Stimulated activated naive CD8-positive, alpha-beta T cell treated with anti-CD3 and anti-CD28 coated beads, Interleukin-15, amount 100 ng/mL, for 72 hours (primary cell): ENCODE data around the gene CCNY.

ENCODE experiments used
- ATAC-seq: fragments of 150-1000 bp; cut with Tn5 transposase; 2 replicates; pipeline ENCODE4 v1.10.0; 2021; ENCODE audit warnings: mild to moderate bottlenecking, moderate library complexity
- DNase-seq, 2 donors: peaks; one replicate each; pipeline ENCODE4 v3.0.0; 2021 to 2022
- H3K27ac Mint-ChIP-seq, 2 donors: one replicate each; pipeline ENCODE4 v1.8.0; 2022; ENCODE audit warnings: mild to moderate bottlenecking in 2 of 2, mixed read lengths in 2 of 2, moderate library complexity in 2 of 2
- H3K27me3 Mint-ChIP-seq: one replicate; pipeline ENCODE4 v1.8.0; 2022; ENCODE audit warnings: mixed read lengths
- H3K4me1 Mint-ChIP-seq: one replicate; pipeline ENCODE4 v1.8.0; 2022; ENCODE audit warnings: mild to moderate bottlenecking, mixed read lengths
- H3K4me3 Mint-ChIP-seq, 2 donors: one replicate each; pipeline ENCODE4 v1.8.0; 2022; ENCODE audit warnings: mild to moderate bottlenecking in 2 of 2, mixed read lengths in 2 of 2, moderate library complexity in 1 of 2
- H3K9me3 Mint-ChIP-seq, 2 donors: one replicate each; pipeline ENCODE4 v1.8.0; 2022; ENCODE audit warnings: mixed read lengths in 2 of 2

Gene CCNY

GRCh38 chr10:35465673-35466072, 129.4 kb downstream of the CCNY start:
- H3K4me1 Mint-ChIP-seq, result peaks cover 29% of the 10 kb centered on the region
- H3K9me3 Mint-ChIP-seq, result no peaks in the 10 kb centered on the region
- H3K4me3 Mint-ChIP-seq, result no peak overlapping the region
- no peak for ATAC-seq
- H3K27me3 Mint-ChIP-seq, result no peaks in the 10 kb centered on the region
- no peak overlapping the region for H3K27ac Mint-ChIP-seq
- no peak for DNase-seq

- Mint-ChIP-seq H3K4me1 (peaks cover 34% of the 10 kb centered on the region), H3K4me3 (no peak overlapping the region), H3K9me3 (no peaks in the 10 kb centered on the region), H3K27me3 (no peaks in the 10 kb centered on the region), H3K27ac (no peak overlapping the region)
- DNase-seq (no peak), ATAC-seq (no peak)
Observed at GRCh38 chr10:35466170-35466569, 129.9 kb downstream of the CCNY start.

- no peaks in the 10 kb centered on the region for H3K27me3 Mint-ChIP-seq
- ATAC-seq, result no peak
- H3K9me3 Mint-ChIP-seq, result no peaks in the 10 kb centered on the region
- H3K4me3 Mint-ChIP-seq, result no peak overlapping the region
- peaks cover 35% of the 10 kb centered on the region for H3K4me1 Mint-ChIP-seq
- no peak overlapping the region for H3K27ac Mint-ChIP-seq
- no peak for DNase-seq
Observed at GRCh38 chr10:35466661-35467060, 130.4 kb downstream of the CCNY start.

GRCh38 chr10:35467186-35467585, 130.9 kb downstream of the CCNY start:
- Mint-ChIP-seq H3K4me3 (no peak overlapping the region), H3K4me1 (peaks cover 35% of the 10 kb centered on the region), H3K27ac (no peak overlapping the region), H3K27me3 (no peaks in the 10 kb centered on the region), H3K9me3 (no peaks in the 10 kb centered on the region)
- DNase-seq, result no peak
- no peak for ATAC-seq

GRCh38 chr10:35470248-35470924, 134.1 kb downstream of the CCNY start:
- H3K4me1 Mint-ChIP-seq, result peaks cover 35% of the 10 kb centered on the region
- ATAC-seq, result no peak
- H3K9me3 Mint-ChIP-seq, result no peaks in the 10 kb centered on the region
- no peak overlapping the region for H3K4me3 Mint-ChIP-seq
- H3K27me3 Mint-ChIP-seq, result no peaks in the 10 kb centered on the region
- no peak for DNase-seq
- H3K27ac Mint-ChIP-seq, result peak overlapping the region; percentile 62 to 75

- no peak overlapping the region for H3K27ac Mint-ChIP-seq
- ATAC-seq, result peak; percentile 56
- H3K4me3 Mint-ChIP-seq, result no peak overlapping the region
Observed at GRCh38 chr10:35470925-35471315, 134.6 kb downstream of the CCNY start.

GRCh38 chr10:35471435-35471834, 135.1 kb downstream of the CCNY start:
- no peak overlapping the region for H3K4me3 Mint-ChIP-seq
- no peak overlapping the region for H3K27ac Mint-ChIP-seq
- H3K9me3 Mint-ChIP-seq, result peaks cover 0 to 5% of the 10 kb centered on the region in 2 donors
- no peaks in the 10 kb centered on the region for H3K27me3 Mint-ChIP-seq
- H3K4me1 Mint-ChIP-seq, result peaks cover 35% of the 10 kb centered on the region
- DNase-seq (no peak), ATAC-seq (no peak)

More at GRCh38 chr10:35470925-35471315, 134.6 kb downstream of the CCNY start:
- Mint-ChIP-seq H3K4me1 (peaks cover 35% of the 10 kb centered on the region), H3K9me3 (peaks cover 0 to under 1% of the 10 kb centered on the region in 2 donors), H3K27me3 (no peaks in the 10 kb centered on the region)
- DNase-seq, result no peak

GRCh38 chr10:35480142-35480541, 143.8 kb downstream of the CCNY start:
- no peak overlapping the region for H3K27ac Mint-ChIP-seq
- ATAC-seq (no peak), DNase-seq (no peak)
- H3K4me3 Mint-ChIP-seq, result no peak overlapping the region
- peaks cover 15% of the 10 kb centered on the region for H3K4me1 Mint-ChIP-seq
- no peaks in the 10 kb centered on the region for H3K27me3 Mint-ChIP-seq
- H3K9me3 Mint-ChIP-seq, result peaks cover 0 to 8% of the 10 kb centered on the region in 2 donors

- no peak overlapping the region for H3K4me3 Mint-ChIP-seq
- no peak overlapping the region for H3K27ac Mint-ChIP-seq
- peaks cover 22% of the 10 kb centered on the region for H3K4me1 Mint-ChIP-seq
Observed at GRCh38 chr10:35481413-35481812, 145.1 kb downstream of the CCNY start.

GRCh38 chr10:35486297-35486990, 150.1 kb downstream of the CCNY start:
- no peaks in the 10 kb centered on the region for H3K27me3 Mint-ChIP-seq
- peak overlapping the region in 1 of 2 donors; percentile 13 for H3K27ac Mint-ChIP-seq
- no peak overlapping the region for H3K4me3 Mint-ChIP-seq
- no peaks in the 10 kb centered on the region for H3K9me3 Mint-ChIP-seq
- DNase-seq (no peak), ATAC-seq (no peak)
- peaks cover 21% of the 10 kb centered on the region for H3K4me1 Mint-ChIP-seq

More at GRCh38 chr10:35481413-35481812, 145.1 kb downstream of the CCNY start:
- Mint-ChIP-seq H3K27me3 (no peaks in the 10 kb centered on the region), H3K9me3 (peaks cover 0 to 3% of the 10 kb centered on the region in 2 donors)
- ATAC-seq (no peak), DNase-seq (no peak)

- H3K4me1 Mint-ChIP-seq, result peaks cover 29% of the 10 kb centered on the region
Observed at GRCh38 chr10:35487336-35488034, 151.2 kb downstream of the CCNY start.

GRCh38 chr10:35488228-35488627, 151.9 kb downstream of the CCNY start:
- Mint-ChIP-seq H3K9me3 (no peaks in the 10 kb centered on the region), H3K27me3 (no peaks in the 10 kb centered on the region), H3K27ac (no peak overlapping the region), H3K4me3 (no peak overlapping the region), H3K4me1 (peaks cover 30% of the 10 kb centered on the region)
- no peak for DNase-seq
- no peak for ATAC-seq

More at GRCh38 chr10:35487336-35488034, 151.2 kb downstream of the CCNY start:
- Mint-ChIP-seq H3K4me3 (no peak overlapping the region), H3K27ac (peak overlapping the region in 1 of 2 donors; percentile 27), H3K9me3 (no peaks in the 10 kb centered on the region), H3K27me3 (no peaks in the 10 kb centered on the region)
- ATAC-seq (no peak), DNase-seq (no peak)

- Mint-ChIP-seq H3K27ac (no peak overlapping the region), H3K4me1 (peaks cover 43% of the 10 kb centered on the region)
- no peak for ATAC-seq
Observed at GRCh38 chr10:35492386-35493195, 156.3 kb downstream of the CCNY start.

GRCh38 chr10:35493196-35494118, 157.1 kb downstream of the CCNY start:
- H3K27me3 Mint-ChIP-seq, result no peaks in the 10 kb centered on the region
- H3K4me1 Mint-ChIP-seq, result peaks cover 47% of the 10 kb centered on the region
- H3K9me3 Mint-ChIP-seq, result no peaks in the 10 kb centered on the region

More at GRCh38 chr10:35492386-35493195, 156.3 kb downstream of the CCNY start:
- no peak for DNase-seq
- H3K4me3 Mint-ChIP-seq, result no peak overlapping the region
- no peaks in the 10 kb centered on the region for H3K27me3 Mint-ChIP-seq
- no peaks in the 10 kb centered on the region for H3K9me3 Mint-ChIP-seq

More at GRCh38 chr10:35493196-35494118, 157.1 kb downstream of the CCNY start:
- no peak overlapping the region for H3K4me3 Mint-ChIP-seq
- no peak overlapping the region for H3K27ac Mint-ChIP-seq
- DNase-seq (no peak), ATAC-seq (no peak)
